HCT116 (cell line): ENCODE data around the gene CX3CR1.

Experiments used
- EGR1 ChIP-seq: IDR thresholded peaks from 2 replicates; pipeline ENCODE4 v1.6.1; 2012; ENCODE audit warnings: low read depth
- EZH2 ChIP-seq: fragments of 200-600 bp; sonication (generic); IDR thresholded peaks from 2 replicates; pipeline ENCODE4 v1.6.1; 2017; ENCODE audit warnings: antibody characterized with exemption, mixed run types
- POLR2A ChIP-seq: IDR thresholded peaks from 2 replicates; pipeline ENCODE4 v1.7.0; 2011; ENCODE audit warnings: borderline replicate concordance; ENCODE audit not compliant: insufficient read depth, insufficient read length; ENCODE audit errors: extremely low read depth
- POLR2AphosphoS5 ChIP-seq: IDR thresholded peaks from 2 replicates; pipeline ENCODE4 v1.6.1; 2011; ENCODE audit warnings: mild to moderate bottlenecking, low read depth, low read length, moderate library complexity
- SIN3A ChIP-seq: IDR thresholded peaks from 2 replicates; pipeline ENCODE4 v1.6.1; 2012; ENCODE audit warnings: low read depth
- SP1 ChIP-seq: IDR thresholded peaks from 2 replicates; pipeline ENCODE4 v1.6.1; 2012; ENCODE audit warnings: low read depth
- ZNF274 ChIP-seq: fragments of 200-500 bp; sonication (Bioruptor generic); IDR thresholded peaks from 2 replicates; pipeline ENCODE4 v1.6.1; 2014; ENCODE audit warnings: mild to moderate bottlenecking, low read depth, low read length, inconsistent platforms
- TF ChIP-seq, protein P1 (sequence below), 3 experiments: fragments of 200-600 bp in 1 of 3; sonication (generic) in 1 of 3; IDR thresholded peaks in 2 of 3; conservative IDR thresholded peaks in 1 of 3; 2 replicates each; pipeline ENCODE4 v1.5.1; 2012 to 2017; ENCODE audit warnings: low read depth in 2 of 3, low read length in 2 of 3, antibody characterized with exemption in 1 of 3, borderline replicate concordance in 1 of 3, control low read depth in 1 of 3, mild to moderate bottlenecking in 1 of 3, mixed read lengths in 1 of 3, mixed run types in 1 of 3, moderate library complexity in 1 of 3; ENCODE audit not compliant: insufficient read depth in 1 of 3

- TF ChIP-seq, protein P1, sequence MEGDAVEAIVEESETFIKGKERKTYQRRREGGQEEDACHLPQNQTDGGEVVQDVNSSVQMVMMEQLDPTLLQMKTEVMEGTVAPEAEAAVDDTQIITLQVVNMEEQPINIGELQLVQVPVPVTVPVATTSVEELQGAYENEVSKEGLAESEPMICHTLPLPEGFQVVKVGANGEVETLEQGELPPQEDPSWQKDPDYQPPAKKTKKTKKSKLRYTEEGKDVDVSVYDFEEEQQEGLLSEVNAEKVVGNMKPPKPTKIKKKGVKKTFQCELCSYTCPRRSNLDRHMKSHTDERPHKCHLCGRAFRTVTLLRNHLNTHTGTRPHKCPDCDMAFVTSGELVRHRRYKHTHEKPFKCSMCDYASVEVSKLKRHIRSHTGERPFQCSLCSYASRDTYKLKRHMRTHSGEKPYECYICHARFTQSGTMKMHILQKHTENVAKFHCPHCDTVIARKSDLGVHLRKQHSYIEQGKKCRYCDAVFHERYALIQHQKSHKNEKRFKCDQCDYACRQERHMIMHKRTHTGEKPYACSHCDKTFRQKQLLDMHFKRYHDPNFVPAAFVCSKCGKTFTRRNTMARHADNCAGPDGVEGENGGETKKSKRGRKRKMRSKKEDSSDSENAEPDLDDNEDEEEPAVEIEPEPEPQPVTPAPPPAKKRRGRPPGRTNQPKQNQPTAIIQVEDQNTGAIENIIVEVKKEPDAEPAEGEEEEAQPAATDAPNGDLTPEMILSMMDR (IDR thresholded peaks at IDR 0.05 in 2 of 3, conservative IDR thresholded peaks at IDR 0.05 in 1 of 3; ENCODE audit: borderline replicate concordance in 1 of 3, insufficient read depth in 1 of 3, low read depth in 2 of 3, low read length in 2 of 3) = no peak
- TF ChIP-seq ZNF274 (no peak), SIN3A (no peak), POLR2AphosphoS5 (no peak), POLR2A (no peak), EZH2 (no peak), EGR1 (no peak), SP1 (no peak)
Measured at GRCh38 chr3:39279745-39280517, at the start of gene CX3CR1.
